ENCODE data around the gene HS3ST2.
"Not testable (repeated sequence)": the region's sequence is repeated elsewhere in the genome, so short reads cannot be mapped to it uniquely, and the experiment has no call there.

HS3ST2 gene

DNA sequence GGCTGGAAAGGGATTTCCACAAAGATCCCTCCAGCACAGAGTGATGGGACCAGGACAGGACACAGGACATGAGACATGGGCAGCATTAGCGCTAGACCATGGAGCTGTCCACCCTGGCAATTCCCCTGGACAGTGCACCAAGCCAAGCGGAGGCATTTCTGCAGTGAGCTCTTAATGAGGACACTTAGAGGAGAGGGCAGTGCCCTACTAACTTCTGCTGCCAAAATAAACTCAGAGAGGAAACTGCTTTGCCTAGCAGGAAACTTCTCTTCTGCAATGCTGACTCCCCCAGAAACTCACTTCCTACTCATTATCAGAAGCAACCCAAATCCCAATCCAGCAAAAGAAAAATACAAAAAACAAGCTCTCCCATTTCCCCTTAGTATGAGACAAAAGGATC, 119.2 kb downstream of the HS3ST2 start:
- no peaks in the 10 kb centered on the region for H3K4me1 ChIP-seq
- no peaks in the 10 kb centered on the region for H3K36me3 ChIP-seq
- H3K27me3 ChIP-seq, result peaks cover 0 to 6% of the 10 kb centered on the region in 2 donors
- no peak overlapping the region for H3K27ac ChIP-seq
- TF ChIP-seq, protein P1, sequence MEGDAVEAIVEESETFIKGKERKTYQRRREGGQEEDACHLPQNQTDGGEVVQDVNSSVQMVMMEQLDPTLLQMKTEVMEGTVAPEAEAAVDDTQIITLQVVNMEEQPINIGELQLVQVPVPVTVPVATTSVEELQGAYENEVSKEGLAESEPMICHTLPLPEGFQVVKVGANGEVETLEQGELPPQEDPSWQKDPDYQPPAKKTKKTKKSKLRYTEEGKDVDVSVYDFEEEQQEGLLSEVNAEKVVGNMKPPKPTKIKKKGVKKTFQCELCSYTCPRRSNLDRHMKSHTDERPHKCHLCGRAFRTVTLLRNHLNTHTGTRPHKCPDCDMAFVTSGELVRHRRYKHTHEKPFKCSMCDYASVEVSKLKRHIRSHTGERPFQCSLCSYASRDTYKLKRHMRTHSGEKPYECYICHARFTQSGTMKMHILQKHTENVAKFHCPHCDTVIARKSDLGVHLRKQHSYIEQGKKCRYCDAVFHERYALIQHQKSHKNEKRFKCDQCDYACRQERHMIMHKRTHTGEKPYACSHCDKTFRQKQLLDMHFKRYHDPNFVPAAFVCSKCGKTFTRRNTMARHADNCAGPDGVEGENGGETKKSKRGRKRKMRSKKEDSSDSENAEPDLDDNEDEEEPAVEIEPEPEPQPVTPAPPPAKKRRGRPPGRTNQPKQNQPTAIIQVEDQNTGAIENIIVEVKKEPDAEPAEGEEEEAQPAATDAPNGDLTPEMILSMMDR (IDR thresholded peaks at IDR 0.05), result no peak
- no peak for DNase-seq
- no peaks in the 10 kb centered on the region for H3K9me3 ChIP-seq
- intact Hi-C loops (cut with DNase I; ENCODE audit: low total_unique reads), result no loop called here
- H3K4me3 ChIP-seq, result no peak overlapping the region

DNA sequence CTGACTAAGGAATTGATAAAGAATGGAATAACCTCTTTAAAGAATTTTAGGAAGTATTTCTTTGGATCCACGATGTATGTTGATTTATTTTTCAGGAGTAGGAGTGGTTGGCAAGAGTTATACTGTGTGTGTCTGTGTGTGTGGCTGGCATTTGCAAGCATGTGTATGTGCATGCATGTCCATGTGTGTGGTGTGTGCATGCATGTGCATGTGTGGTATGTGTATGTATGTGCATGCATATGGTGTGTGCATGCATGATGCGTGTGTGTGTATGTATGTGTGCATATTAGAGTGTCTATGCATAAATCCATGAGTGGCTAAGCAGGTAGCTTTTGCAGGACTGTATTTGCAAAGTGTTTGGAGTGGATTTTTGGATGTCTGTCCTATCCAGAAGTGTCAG, 120.8 kb downstream of the HS3ST2 start:
- H3K9me3 ChIP-seq, result no peaks in the 10 kb centered on the region
- no peak overlapping the region for H3K4me3 ChIP-seq
- peaks cover 0 to 6% of the 10 kb centered on the region in 2 donors for H3K27me3 ChIP-seq
- no peaks in the 10 kb centered on the region for H3K36me3 ChIP-seq
- intact Hi-C loops (cut with DNase I; ENCODE audit: low total_unique reads), result no loop called here
- TF ChIP-seq, protein P1 (IDR thresholded peaks at IDR 0.05), result no peak
- no peaks in the 10 kb centered on the region for H3K4me1 ChIP-seq
- no peak for DNase-seq
- H3K27ac ChIP-seq, result no peak overlapping the region

GRCh38 chr16:22937169-22937568, 123.2 kb downstream of the HS3ST2 start:
- peaks cover 0 to 2% of the 10 kb centered on the region in 2 donors for H3K27me3 ChIP-seq
- H3K27ac ChIP-seq, result no peak overlapping the region
- no peaks in the 10 kb centered on the region for H3K36me3 ChIP-seq
- TF ChIP-seq, protein P1 (IDR thresholded peaks at IDR 0.05), result no peak
- H3K9me3 ChIP-seq, result no peaks in the 10 kb centered on the region
- no peak for DNase-seq
- no peak overlapping the region for H3K4me3 ChIP-seq
- no peaks in the 10 kb centered on the region for H3K4me1 ChIP-seq
- intact Hi-C loops (cut with DNase I; ENCODE audit: low total_unique reads), result no loop called here

- Histone ChIP-seq H3K27ac (no peak overlapping the region), H3K36me3 (no peaks in the 10 kb centered on the region), H3K27me3 (no peaks in the 10 kb centered on the region), H3K4me3 (no peak overlapping the region), H3K9me3 (no peaks in the 10 kb centered on the region), H3K4me1 (no peaks in the 10 kb centered on the region)
- intact Hi-C loops (cut with DNase I; ENCODE audit: low total_unique reads), result no loop called here
- TF ChIP-seq, protein P1 (IDR thresholded peaks at IDR 0.05), result no peak
- DNase-seq, result no peak
Measured at GRCh38 chr16:22938647-22939046, 124.7 kb downstream of the HS3ST2 start.

DNA sequence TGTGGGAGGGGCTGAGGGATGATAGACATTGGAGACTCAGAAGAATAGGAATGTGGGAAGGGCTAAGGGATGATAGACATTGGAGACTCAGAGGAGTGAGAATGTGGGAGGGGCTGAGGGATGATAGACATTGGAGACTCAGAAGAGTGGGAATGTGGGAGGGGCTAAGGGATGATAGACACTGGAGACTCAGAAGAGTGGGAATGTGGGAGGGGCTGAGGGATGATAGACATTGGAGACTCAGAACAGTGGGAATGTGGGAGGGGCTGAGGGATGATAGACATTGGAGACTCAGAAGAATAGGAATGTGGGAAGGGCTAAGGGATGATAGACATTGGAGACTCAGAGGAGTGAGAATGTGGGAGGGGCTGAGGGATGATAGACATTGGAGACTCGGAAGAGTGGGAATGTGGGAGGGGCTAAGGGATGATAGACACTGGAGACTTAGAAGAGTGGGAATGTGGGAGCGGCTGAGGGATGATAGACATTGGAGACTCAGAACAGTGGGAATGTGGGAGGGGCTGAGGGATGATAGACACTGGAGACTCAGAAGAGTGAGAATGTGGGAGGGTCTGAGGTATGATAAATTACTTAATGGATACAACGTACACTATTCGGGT, 125.9 kb downstream of the HS3ST2 start:
- H3K27me3 ChIP-seq; H3K4me1 ChIP-seq; intact Hi-C loops (cut with DNase I; ENCODE audit: low total_unique reads); H3K9me3 ChIP-seq; H3K27ac ChIP-seq; DNase-seq; H3K36me3 ChIP-seq; H3K4me3 ChIP-seq: not testable (repeated sequence)

DNA sequence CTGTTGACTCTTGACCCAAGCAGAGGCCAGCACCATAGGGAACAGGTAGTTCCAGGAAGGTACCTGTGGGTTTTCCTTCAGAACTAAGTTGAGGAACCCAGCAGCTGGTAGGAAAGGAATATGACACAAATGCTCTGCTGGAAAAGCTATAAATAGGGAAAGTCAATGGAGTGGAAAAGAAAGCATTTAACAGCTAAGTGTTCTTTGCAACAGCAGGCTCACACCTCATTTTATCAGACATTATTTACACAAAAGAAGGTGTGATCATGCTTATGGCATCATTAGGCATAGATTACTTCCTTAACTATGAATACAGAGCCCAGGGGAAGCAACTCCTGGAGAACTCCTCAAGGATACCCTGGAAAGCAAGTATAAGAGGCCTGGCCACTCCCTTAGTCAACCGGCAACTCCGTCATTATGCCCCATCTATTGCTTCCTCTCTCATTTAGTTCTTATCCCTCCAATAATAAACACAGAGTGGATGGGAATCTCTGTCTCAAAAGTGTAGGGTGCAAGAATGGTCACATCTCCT, 128.1 kb downstream of the HS3ST2 start:
- H3K27me3 ChIP-seq, result no peaks in the 10 kb centered on the region
- intact Hi-C loops (cut with DNase I; ENCODE audit: low total_unique reads), result no loop called here
- no peak overlapping the region for H3K4me3 ChIP-seq
- no peaks in the 10 kb centered on the region for H3K4me1 ChIP-seq
- no peaks in the 10 kb centered on the region for H3K9me3 ChIP-seq
- no peaks in the 10 kb centered on the region for H3K36me3 ChIP-seq
- DNase-seq, result no peak
- TF ChIP-seq, protein P1 (IDR thresholded peaks at IDR 0.05), result no peak
- H3K27ac ChIP-seq, result no peak overlapping the region
